ENCODE data around the gene NR1D1. TPM values are rescaled to one million over a fixed set of nuclear protein-coding genes. Genes with fewer than 3 reads are reported as not detected.

NR1D1 gene
- total and polyA plus RNA-seq, 2 of the 13 experiments (the other 11 are each of a cell fraction or from before 2014, with no cell fraction given) = 2.1 to 2.7 TPM

DNA sequence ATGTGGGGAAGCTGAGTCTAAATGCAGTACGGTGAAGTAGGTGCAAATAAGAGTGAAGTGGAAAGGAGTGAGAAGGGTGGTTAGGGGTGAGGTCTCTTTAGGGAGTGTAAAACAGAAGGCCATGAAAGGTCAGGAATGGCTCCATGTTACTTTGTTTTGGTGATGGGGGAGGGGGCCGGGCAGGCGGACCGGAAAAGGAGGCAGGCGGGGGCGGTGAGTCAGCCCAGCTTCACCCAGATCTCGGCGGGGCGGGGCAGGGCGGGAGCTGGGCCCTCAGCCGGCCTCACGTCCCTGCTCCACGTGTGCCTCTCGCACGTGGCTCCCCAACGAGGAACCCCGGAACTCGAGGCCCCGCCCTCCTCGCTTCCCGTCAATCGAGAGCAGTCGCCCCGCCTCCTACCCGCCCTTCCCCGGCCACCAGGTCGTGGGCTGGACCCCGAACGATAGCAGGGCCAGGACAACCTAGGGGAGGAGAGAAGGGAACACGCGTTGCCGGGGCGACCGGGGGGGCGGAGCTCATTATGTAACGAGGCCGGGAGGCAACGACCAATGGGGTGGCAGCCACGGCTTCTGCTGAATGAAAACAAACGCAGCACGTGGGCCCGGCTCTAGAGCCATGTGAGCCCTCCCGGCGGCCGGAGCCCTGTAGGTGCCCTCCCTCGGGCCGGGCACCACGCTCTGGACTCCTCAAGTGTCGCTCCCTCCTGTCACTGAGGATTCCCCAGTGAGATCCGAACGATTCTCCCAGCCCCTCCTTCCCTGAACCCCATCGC is 1.4 kb downstream of the NR1D1 start (continued):
- TF ChIP-seq MXD4 (CRISPR knock-in tag; IDR thresholded peaks at IDR 0.05) (peak; percentile 100), ZFP36L1 (CRISPR knock-in tag; IDR thresholded peaks at IDR 0.05) (peak; percentile 96), ZNF766 (CRISPR knock-in tag; IDR thresholded peaks at IDR 0.05; ENCODE audit: borderline replicate concordance) (peak; percentile 88), TARDBP (CRISPR knock-in tag; IDR thresholded peaks at IDR 0.05) (peak; percentile 96), MIXL1 (CRISPR knock-in tag; IDR thresholded peaks at IDR 0.05) (peak; percentile 95), SMARCE1 (IDR thresholded peaks at IDR 0.05; ENCODE audit: borderline replicate concordance) (no peak), ZNF326 (CRISPR knock-in tag; IDR thresholded peaks at IDR 0.05; ENCODE audit: borderline replicate concordance) (no peak), NFKBIZ (CRISPR knock-in tag; IDR thresholded peaks at IDR 0.05) (peak; percentile 93), FOXO1 (CRISPR knock-in tag; IDR thresholded peaks at IDR 0.05) (peak; percentile 82), RXRA (CRISPR knock-in tag; IDR thresholded peaks at IDR 0.05) (peak; percentile 98), ZNF350 (CRISPR knock-in tag; IDR thresholded peaks at IDR 0.05; ENCODE audit: borderline replicate concordance, low read depth) (peak; percentile 96), ZNF557 (CRISPR knock-in tag; IDR thresholded peaks at IDR 0.05) (peak; percentile 83; the same call in 1 of the 2 replicates), ZNF773 (CRISPR knock-in tag; IDR thresholded peaks at IDR 0.05; ENCODE audit: borderline replicate concordance) (no peak), HDAC2 (CRISPR knock-in tag; IDR thresholded peaks at IDR 0.05) (peak; percentile 99), ZNF569 (CRISPR knock-in tag; IDR thresholded peaks at IDR 0.05; ENCODE audit: borderline replicate concordance) (no peak)
- TF ChIP-seq, protein P1, sequence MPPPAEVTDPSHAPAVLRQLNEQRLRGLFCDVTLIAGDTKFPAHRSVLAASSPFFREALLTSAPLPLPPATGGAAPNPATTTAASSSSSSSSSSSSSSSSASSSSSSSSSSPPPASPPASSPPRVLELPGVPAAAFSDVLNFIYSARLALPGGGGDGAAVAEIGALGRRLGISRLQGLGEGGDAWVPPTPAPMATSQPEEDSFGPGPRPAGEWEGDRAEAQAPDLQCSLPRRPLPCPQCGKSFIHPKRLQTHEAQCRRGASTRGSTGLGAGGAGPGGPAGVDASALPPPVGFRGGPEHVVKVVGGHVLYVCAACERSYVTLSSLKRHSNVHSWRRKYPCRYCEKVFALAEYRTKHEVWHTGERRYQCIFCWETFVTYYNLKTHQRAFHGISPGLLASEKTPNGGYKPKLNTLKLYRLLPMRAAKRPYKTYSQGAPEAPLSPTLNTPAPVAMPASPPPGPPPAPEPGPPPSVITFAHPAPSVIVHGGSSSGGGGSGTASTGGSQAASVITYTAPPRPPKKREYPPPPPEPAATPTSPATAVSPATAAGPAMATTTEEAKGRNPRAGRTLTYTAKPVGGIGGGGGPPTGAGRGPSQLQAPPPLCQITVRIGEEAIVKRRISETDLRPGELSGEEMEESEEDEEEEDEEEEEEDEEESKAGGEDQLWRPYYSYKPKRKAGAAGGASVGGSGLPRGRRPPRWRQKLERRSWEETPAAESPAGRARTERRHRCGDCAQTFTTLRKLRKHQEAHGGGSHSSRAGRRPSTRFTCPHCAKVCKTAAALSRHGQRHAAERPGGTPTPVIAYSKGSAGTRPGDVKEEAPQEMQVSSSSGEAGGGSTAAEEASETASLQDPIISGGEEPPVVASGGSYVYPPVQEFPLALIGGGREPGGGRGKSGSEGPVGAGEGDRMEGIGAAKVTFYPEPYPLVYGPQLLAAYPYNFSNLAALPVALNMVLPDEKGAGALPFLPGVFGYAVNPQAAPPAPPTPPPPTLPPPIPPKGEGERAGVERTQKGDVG (CRISPR knock-in tag; IDR thresholded peaks at IDR 0.05; ENCODE audit: borderline replicate concordance) = peak; percentile 77
- TF ChIP-seq, protein P2, sequence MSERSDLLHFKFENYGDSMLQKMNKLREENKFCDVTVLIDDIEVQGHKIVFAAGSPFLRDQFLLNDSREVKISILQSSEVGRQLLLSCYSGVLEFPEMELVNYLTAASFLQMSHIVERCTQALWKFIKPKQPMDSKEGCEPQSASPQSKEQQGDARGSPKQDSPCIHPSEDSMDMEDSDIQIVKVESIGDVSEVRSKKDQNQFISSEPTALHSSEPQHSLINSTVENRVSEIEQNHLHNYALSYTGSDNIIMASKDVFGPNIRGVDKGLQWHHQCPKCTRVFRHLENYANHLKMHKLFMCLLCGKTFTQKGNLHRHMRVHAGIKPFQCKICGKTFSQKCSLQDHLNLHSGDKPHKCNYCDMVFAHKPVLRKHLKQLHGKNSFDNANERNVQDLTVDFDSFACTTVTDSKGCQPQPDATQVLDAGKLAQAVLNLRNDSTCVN (CRISPR knock-in tag; IDR thresholded peaks at IDR 0.05; ENCODE audit: borderline replicate concordance) = peak; percentile 95
- TF ChIP-seq, protein P3, sequence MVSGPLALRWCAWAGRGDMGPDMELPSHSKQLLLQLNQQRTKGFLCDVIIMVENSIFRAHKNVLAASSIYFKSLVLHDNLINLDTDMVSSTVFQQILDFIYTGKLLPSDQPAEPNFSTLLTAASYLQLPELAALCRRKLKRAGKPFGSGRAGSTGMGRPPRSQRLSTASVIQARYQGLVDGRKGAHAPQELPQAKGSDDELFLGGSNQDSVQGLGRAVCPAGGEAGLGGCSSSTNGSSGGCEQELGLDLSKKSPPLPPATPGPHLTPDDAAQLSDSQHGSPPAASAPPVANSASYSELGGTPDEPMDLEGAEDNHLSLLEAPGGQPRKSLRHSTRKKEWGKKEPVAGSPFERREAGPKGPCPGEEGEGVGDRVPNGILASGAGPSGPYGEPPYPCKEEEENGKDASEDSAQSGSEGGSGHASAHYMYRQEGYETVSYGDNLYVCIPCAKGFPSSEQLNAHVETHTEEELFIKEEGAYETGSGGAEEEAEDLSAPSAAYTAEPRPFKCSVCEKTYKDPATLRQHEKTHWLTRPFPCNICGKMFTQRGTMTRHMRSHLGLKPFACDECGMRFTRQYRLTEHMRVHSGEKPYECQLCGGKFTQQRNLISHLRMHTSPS (CRISPR knock-in tag; IDR thresholded peaks at IDR 0.05; ENCODE audit: low read depth) = peak; percentile 84
- TF ChIP-seq, protein P4, sequence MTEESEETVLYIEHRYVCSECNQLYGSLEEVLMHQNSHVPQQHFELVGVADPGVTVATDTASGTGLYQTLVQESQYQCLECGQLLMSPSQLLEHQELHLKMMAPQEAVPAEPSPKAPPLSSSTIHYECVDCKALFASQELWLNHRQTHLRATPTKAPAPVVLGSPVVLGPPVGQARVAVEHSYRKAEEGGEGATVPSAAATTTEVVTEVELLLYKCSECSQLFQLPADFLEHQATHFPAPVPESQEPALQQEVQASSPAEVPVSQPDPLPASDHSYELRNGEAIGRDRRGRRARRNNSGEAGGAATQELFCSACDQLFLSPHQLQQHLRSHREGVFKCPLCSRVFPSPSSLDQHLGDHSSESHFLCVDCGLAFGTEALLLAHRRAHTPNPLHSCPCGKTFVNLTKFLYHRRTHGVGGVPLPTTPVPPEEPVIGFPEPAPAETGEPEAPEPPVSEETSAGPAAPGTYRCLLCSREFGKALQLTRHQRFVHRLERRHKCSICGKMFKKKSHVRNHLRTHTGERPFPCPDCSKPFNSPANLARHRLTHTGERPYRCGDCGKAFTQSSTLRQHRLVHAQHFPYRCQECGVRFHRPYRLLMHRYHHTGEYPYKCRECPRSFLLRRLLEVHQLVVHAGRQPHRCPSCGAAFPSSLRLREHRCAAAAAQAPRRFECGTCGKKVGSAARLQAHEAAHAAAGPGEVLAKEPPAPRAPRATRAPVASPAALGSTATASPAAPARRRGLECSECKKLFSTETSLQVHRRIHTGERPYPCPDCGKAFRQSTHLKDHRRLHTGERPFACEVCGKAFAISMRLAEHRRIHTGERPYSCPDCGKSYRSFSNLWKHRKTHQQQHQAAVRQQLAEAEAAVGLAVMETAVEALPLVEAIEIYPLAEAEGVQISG (CRISPR knock-in tag; IDR thresholded peaks at IDR 0.05) = peak; percentile 91
- TF ChIP-seq, protein P5, sequence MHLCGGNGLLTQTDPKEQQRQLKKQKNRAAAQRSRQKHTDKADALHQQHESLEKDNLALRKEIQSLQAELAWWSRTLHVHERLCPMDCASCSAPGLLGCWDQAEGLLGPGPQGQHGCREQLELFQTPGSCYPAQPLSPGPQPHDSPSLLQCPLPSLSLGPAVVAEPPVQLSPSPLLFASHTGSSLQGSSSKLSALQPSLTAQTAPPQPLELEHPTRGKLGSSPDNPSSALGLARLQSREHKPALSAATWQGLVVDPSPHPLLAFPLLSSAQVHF (CRISPR knock-in tag; IDR thresholded peaks at IDR 0.05) = peak; percentile 98
